Glomerular visceral epithelial cell (primary cell): ENCODE data around the gene SSX1.
"Not testable (repeated sequence)": the region's sequence is repeated elsewhere in the genome, so short reads cannot be mapped to it uniquely, and the experiment has no call there.

ENCODE experiments used
- DNase-seq: peaks from one replicate; pipeline ENCODE4 v3.0.0-alpha.2; 2016; ENCODE audit errors: extremely low spot score

The SSX1 gene

GRCh38 chrX:48255062-48255796 is at the start of gene SSX1:
SSX1 (plus strand) TSS chrX:48255392; CDS start chrX:48257242, 1,850 bp downstream.
- DNase-seq: not testable (repeated sequence)

- not testable (repeated sequence) for DNase-seq
Observed at GRCh38 chrX:48214341-48214740, 40.9 kb upstream of the SSX1 start.

GRCh38 chrX:48224196-48224595 is 31.0 kb upstream of the SSX1 start:
- DNase-seq: not testable (repeated sequence)

- not testable (repeated sequence) for DNase-seq
Observed at GRCh38 chrX:48252945-48253344, 2.2 kb upstream of the SSX1 start.

GRCh38 chrX:48274365-48274764 is 19.2 kb downstream of the SSX1 start:
- not testable (repeated sequence) for DNase-seq

- no peak for DNase-seq
Observed at GRCh38 chrX:48278958-48279357, 23.8 kb downstream of the SSX1 start.

- not testable (repeated sequence) for DNase-seq
Observed at GRCh38 chrX:48280729-48281128, 25.5 kb downstream of the SSX1 start.

GRCh38 chrX:48306175-48306574 is 51.0 kb downstream of the SSX1 start:
- DNase-seq: no peak

GRCh38 chrX:48313996-48314395 is 58.8 kb downstream of the SSX1 start:
- not testable (repeated sequence) for DNase-seq
